GM18870 (cell line): ENCODE results near the gene EXT2.

Experiments used
- ATAC-seq: cut with Tn5 transposase; IDR thresholded peaks from one replicate; pipeline ENCODE4 v1.9.1; 2021; ENCODE audit warnings: moderate library complexity; ENCODE audit not compliant: unreplicated experiment

Gene EXT2

DNA sequence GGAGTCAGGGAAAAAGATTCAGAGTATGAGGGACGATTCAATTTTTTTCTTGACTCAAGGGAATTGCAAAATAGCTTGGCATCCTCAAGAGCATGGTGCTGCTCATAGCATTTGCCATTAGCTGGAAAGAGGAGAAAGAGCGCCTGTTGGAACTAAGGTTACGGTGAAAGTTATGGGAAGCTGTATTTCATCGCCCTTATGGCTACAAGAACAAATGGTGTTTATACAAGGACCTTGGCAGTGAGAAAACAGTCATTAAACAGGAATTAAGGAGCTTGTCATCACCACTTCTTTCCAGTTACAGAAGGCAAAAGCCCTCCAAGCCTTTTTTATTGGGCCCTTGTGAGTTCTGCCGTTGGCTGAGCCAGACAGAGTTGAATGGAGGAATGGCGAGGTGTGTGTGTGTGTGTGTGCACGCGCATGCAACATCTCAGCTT, 140.3 kb downstream of the EXT2 start:
- no peak for ATAC-seq

DNA sequence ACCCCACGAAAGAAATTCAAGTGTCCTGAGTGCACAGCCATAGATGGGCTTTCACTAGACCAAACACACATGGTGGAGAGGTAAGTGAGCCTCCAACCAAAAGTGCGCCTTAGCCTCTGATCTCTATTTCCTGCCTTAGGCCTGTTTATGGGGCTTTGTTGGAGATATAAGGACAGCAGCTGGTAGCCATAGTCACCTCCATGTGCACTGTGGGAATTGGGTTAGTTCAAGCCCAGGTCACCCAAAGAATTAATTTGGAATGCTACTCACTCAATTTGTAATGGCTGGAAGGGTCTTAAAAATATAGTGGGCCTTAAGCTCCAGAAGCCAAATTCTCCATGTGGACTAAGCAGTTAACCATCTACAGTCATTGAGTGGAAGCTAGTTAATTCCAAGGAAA, 140.8 kb downstream of the EXT2 start:
- no peak for ATAC-seq

DNA sequence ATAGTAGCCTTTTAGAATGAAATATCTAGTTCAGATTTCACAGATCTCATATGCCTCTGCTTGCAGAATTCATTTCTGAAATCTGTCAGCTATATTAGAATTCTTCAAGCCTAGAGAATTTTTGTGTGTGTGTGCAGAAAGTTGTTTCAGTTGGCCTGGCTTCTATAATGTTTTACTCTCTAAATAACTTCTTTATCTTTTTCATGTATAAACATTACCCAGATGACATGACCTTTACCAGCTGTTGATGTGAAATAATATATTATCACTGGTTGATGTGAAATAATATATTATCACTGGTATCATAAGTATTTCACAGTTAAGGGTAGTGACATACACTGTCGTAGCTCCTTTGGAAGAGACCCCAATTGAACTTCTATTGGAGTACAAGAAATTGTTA, 141.7 kb downstream of the EXT2 start:
- ATAC-seq, result no peak

DNA sequence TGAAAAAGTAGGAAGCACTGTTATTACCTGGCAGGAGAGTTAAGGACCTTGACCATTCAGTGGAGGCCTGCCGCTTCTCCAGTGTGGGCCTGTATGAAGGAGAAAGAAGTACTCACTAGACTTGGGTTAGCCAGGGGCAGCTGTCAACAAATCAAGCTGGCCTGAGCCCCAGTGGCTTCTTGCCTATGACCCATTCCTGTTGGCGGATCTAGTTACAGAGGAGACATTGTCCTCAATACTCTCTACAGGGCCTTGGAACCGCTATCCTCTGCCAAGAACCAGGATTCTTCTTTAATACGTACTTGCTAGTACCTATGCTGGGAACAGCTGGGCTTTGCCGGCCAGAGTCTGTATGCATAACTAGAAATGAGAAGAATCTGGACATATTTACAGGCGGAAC, 146.4 kb downstream of the EXT2 start:
- ATAC-seq, result no peak

DNA sequence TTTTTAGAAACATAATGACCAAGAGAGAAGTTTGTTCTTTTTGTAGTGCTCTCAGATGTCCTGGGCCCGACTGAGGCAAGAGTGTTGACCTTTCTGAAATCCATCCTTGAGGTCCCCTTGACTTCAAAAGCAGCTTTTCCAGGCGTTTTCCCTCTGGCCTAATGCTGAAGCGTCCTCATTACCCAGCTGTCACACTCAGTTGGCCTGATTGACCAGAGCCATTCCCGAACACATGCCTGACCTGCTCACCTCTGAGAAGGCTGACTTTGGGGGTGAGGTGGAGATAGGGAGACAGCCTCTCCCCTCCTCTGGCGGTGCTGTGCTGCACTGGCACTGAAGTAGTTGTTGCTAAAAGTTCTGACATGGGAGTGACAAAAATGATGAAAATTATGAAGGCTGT, 147.6 kb downstream of the EXT2 start:
- no peak for ATAC-seq

DNA sequence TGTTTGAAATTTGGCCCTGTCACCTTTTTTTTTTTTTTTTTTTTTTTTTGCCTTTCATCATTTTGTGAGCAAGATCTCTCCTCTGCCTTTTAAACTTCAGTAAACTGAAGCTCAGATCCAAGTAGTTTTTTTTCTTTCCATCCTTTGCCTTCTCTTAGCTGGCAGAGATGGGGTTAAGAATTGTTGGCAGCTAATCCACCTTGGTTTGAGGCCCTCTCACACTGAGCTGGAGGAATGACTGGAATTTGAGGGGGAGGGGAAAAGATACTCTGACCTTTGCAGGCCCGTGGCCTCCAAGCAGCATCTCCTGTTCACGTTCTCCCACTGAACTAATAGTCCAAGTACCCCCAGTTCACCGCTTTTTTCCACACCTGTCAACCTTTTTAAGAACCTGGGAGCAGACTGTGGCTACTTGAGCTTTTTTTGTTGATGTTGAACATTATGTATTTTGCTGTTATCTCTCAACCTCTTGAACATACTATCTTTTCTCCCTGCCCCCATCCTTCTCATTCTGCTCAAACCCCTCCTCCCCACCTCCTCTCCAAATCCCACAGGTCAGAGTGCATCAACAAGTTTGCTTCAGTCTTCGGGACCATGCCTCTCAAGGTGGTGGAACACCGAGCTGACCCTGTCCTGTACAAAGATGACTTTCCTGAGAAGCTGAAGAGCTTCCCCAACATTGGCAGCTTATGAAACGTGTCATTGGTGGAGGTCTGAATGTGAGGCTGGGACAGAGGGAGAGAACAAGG, 148.3 kb downstream of the EXT2 start:
- ATAC-seq, result no peak

DNA sequence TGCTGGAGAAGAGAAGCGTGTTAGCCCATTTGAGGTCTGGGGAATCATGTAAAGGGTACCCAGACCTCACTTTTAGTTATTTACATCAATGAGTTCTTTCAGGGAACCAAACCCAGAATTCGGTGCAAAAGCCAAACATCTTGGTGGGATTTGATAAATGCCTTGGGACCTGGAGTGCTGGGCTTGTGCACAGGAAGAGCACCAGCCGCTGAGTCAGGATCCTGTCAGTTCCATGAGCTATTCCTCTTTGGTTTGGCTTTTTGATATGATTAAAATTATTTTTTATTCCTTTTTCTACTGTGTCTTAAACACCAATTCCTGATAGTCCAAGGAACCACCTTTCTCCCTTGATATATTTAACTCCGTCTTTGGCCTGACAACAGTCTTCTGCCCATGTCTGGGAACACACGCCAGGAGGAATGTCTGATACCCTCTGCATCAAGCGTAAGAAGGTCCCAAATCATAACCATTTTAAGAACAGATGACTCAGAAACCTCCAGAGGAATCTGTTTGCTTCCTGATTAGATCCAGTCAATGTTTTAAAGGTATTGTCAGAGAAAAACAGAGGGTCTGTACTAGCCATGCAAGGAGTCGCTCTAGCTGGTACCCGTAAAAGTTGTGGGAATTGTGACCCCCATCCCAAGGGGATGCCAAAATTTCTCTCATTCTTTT, 149.3 kb downstream of the EXT2 start:
- ATAC-seq, result no peak

DNA sequence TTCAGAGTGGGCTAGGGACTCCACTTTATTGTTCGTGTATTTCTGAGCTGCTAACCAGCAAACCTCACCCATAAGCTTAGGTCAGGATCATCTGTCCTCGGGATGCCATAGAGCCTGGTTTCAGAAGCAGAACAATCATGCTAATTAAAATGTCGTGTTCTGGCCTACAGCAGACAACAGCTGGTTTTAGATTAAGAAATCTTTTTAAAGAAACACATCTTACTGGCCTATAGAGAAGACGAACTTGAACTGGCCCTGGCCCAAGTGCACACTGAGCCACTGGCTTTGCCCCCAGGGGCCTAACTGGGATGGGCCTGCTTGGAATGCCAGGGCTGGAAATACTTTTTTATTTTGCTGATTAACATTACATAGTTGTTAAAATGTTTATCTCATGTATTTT, 151.2 kb downstream of the EXT2 start:
- no peak for ATAC-seq

DNA sequence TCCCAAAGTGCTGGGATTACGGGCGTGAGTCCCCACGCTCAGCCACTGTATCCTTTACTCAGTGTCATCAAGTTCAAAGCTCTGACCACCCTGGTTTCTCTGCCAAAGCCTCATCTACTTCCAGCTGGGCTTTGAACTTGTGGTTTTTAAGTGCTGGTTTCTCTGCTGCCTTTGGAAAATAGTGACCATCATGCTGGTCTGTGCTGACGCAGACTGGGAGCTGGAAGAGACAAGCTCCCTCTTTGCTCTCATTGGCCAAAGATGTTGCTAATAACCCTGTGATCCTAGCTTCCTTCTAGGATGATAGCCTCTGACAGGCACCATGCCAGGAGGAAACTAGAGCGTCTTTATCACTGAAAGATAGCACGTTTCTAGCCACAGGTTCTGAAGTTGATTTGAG, 152.0 kb downstream of the EXT2 start:
- ATAC-seq, result no peak

DNA sequence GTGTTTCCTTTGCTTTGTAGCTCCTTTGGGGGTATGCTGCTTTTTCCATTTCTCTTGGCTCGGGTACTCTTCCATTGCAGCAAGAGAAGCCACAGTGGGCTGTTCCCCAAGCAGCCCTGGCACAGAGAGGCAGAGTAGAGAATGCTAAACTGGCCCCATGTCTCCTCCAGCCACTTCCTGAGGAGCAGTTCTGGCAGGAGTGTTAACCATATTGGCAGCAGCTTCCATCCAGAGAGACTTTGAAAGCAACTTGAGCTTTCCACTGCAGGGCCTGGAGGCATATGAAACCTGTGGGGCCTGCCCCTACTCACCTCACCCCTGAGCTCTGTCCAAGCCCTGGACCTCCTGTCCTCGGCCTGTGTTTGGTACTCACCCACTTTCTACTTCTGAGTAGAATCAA, 152.6 kb downstream of the EXT2 start:
- no peak for ATAC-seq

DNA sequence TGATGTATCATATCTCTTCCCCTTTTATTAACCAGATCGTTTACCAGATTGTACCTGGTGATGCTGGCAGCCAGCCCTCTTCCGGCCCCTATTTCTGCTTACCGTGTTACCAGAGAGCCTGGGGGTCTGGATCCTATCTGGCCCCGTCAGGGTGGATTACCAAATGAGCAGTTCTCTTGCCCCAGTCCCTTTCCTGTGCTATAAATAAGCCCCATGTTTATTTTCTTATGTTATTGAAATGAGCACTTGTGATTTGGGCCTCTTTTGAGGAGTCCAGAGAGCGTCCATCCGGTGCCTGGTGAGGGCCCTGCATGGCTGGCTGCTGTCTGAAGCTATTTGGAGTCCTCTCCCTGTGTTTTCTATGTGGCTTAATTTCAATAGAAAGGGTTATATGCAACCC, 154.9 kb downstream of the EXT2 start:
- ATAC-seq, result no peak

DNA sequence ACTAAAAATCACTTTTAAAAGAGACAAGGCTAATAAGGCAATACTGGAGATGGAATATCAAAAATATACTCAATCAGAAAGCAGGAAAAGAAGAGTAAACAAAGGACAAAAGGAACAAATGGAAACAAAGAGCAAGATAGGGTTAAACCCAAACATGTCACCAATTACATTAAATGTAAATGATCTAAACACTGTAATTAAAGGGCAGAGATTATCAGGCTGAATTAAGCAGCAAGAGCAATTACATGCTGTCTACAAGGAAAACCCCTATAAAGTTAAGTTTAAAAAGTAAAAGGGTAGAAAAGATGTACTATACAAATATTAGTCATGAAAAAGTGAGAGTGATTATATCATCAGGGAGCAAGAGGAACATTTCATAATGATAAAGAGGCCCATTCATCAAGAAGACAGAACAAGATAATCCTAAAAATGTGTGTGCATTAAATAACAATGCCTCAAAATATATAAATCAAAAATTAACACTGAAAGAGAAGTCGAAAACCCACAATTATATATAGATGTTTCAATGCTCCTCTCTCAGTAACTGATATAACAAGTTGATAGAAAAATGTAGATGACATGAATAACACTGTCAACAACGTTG, 157.6 kb downstream of the EXT2 start:
- no peak for ATAC-seq

DNA sequence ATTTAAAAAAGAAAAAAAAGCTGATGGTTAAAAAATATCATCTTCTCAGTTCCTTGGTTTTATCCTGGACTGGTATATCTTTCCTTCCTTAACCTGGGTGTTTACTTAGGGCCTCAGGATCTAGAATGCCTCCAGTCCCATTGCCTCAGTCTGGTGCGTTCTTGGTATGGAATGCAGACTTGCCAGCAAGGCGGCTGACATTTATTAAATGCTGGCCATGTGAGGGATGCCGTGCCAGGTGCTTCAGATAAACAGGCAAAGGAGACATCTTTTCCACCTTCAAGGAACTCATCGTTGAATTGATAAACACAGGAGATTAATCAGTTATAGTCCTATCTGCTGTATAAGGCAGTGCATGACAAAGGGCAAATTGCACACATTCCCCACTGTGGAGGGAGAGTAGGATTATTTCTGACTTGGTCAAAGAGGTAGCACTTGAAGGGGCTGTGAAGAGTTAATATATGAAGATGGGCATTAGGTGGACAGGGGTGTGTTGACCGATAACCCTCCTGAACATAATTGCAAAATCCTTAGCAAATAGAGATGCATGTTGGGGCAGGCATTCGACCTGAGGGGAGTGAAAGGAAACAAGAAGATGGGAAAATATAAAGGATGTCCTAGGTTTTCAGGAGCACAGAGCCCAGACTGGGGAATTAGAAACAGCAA, 160.1 kb downstream of the EXT2 start:
- no peak for ATAC-seq

DNA sequence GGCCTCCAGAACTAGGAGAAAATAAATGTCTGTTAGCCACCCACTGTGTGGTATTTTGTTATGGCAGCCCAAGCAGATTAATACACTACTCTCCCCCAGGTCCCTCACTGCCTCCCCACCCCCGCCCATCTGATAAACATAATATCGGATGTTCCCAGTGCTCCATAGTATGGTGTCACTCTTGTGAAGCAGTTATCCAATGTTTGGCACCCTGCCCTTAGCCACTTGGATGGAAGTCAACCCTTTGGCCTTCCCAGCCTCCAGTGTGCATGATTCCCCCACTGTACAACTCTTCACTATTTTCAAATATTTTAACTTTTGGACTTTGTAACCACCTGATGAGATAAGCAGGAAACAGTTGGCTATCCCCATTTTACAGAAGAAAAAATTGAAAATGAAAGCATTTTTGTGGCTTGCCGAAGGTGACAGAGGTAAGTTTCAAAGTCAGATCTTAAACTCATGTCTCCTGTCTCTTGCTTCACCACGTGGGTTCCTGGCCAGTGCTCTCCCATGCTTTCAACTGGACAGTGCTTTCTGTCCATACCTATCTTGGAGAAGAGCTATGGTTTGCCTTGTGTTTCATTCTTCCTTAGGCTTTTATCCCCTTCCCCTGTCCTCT, 161.3 kb downstream of the EXT2 start:
- ATAC-seq, result no peak

DNA sequence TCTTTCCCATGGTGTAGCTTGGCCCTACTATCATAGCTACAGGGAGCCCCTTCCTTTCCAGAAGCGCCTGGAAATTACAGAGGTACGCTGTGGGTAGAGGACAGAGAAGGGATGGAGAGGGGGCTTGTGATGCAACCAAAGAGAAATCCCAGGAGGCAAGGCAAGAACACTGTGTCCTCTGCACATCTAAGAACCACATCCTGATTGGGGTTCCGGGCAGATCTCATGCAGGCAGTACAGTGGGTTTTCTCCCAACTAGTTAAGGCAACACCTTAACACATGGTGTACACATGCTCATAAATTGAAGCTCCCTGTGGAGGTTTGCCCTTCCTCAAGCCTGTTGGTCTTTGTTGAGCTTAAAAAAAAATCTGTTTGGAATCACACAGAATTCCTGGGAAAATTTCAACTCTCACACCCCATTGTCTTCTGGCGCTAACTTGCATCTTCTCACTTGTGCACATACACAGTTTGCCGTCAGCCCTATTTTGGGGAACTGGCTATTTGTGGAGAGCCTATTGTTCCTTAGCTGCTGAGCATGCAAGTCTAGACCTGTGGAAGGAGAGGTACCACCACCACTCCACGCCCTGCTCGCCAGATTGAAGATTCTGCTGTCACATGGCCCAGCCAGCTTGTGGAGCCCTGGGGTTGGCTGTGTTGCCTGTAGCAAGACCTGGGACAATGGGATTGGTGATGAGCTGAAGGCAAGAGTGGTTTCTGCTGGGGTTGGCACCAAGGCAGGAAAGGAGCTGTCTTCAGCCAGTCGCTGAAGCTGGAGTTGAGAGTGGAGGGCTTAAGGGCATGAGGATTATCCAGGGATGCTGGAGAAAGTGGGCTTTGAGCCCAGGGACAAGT, 162.1 kb downstream of the EXT2 start:
- ATAC-seq, result no peak

DNA sequence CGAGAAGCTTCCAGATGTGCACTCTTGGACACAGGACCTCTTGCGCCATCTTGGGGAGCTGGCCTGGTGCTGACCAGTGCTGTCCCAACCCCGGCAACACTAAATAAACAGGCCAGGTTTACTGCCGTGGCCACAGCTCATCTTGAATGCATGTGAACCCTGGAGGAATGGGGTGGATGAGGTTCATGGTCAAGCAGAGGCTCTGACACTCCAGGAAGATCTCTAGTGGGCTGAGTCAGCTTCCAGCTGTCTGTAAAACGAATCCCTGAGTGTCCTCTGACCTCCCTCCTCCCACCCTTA, 162.7 kb downstream of the EXT2 start:
- no peak for ATAC-seq

DNA sequence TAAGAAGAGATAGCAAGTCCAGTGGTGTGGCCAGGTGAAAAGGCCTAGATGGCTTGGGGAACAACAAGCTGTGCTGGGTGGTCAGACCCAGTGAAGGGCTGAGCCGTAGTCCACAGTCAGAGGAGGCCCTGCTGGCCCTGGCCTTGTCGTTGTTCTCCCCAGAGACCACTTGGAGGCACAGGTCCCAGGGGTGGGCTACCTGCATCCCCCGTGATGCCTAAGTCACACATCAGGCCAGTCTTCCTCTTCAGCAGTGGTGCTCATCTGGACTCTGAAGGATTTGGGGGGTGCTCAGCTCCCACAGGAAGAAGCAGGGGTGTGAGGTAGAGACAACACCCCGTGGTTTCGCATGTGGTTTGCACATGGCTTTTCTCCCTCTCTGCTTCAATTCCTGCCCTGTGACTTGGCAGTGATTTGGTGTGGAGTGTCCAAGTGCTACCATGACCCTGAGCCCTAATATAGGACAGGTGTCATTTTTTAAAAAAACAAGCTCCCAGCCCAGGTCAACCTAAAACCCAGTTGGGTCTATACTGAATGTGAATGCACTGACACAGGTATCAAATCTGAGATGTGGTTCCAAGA, 163.5 kb downstream of the EXT2 start:
- ATAC-seq, result no peak

DNA sequence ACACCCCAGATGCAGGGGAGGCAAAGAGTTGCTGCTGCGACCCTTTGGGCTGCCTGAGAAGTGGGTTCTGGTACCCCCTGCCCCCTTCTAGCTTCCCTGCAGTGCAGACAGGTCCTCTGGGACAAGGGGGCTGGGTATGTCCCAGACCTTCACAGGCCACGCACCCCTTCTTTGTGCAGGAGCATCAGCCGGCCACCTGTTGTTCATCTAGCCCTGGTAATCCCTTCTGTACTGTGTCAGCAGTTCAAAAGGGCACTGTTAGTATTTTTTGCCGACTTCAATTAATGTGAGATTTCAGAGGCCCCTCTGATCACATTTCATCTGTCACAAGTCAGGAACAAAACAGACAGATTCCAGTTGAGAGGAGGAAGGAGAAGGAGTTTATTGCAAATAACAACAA, 164.6 kb downstream of the EXT2 start:
- ATAC-seq, result no peak

DNA sequence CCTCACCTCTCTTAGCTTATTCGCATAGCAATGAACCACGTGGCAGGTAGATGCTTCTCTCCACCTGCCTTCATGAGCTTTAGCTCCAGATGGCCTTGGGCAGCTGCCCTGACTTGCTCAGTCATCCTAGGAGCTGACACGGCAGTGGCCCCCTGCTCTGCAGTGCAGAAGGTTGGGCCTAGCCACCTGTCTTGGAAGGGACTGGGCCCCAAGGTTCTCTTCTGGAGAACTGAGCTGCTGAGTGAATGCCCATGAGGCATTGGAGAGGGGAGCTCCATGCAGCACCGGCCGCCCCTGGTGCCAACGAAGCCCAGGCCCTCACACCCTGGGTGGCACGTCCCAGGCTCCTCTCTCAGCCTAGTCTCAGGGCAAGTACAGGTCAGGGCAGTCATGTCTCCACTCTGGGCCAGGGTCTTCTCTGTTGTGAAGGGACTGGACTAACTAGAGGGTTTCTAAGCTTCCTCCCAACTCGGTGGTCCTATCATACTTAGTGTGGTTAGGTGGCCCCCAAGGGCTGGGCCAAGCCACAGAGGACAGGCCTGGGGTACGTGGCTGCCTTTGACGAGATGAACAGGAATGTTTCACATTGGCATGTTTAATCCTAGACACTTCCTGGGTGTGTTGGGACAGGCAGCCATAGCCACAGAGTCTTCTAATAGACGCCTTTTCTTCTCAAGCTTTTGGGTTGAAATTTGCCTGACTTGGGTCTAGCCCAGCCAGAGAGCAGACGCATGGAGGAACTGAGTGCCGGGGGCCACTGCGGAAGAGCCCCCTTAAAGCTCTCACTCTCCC, 166.5 kb downstream of the EXT2 start:
- ATAC-seq, result no peak
